GM21367 (cell line): ENCODE data around the gene SMOC2.
"Not testable (repeated sequence)": the region's sequence is repeated elsewhere in the genome, so short reads cannot be mapped to it uniquely, and the experiment has no call there.

Source experiments
- ATAC-seq: cut with Tn5 transposase; IDR thresholded peaks from one replicate; pipeline ENCODE4 v1.9.1; 2021; ENCODE audit not compliant: unreplicated experiment

The SMOC2 gene

GRCh38 chr6:168563656-168564055 is 122.7 kb downstream of the SMOC2 start:
- ATAC-seq = no peak

DNA sequence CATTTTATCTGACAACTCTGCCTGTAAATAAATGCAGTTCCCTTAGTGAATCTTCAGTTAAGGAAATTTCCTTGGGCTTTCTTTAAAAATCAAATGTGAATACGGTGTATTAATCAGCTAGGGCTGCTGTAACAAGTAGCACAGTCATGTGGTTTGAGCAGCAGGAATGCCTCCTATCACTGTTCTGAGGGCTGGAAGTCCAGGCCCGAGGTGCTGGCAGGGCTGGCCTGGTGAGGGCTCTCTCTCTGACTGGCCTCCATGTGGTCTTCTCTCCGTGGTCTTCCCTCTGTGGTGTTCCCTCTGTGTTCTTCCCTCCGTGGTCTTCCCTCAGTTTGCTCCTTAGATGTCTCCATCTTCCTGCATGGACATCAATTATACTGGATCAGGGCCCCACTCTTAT is 124.1 kb downstream of the SMOC2 start:
- ATAC-seq = no peak

DNA sequence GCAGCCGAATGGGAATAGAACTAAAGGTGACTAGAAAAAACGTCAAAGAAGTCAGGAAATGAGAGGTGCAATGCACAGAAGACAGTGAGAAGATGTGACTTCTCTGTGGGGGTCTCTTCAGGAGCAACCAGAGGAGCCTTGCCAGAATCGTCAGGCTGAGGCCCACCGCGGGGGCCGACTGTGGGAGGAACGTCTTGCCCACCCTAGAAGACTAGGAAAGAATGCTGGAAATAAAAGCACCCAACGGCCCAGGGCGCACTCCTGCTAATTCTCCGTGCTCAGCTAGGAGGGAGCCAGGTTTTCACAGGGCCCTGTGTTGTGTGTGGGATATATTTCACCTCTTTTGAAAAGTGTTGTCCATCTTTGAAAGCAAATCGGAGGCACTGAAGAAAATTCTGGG is 129.2 kb downstream of the SMOC2 start:
- ATAC-seq = no peak

DNA sequence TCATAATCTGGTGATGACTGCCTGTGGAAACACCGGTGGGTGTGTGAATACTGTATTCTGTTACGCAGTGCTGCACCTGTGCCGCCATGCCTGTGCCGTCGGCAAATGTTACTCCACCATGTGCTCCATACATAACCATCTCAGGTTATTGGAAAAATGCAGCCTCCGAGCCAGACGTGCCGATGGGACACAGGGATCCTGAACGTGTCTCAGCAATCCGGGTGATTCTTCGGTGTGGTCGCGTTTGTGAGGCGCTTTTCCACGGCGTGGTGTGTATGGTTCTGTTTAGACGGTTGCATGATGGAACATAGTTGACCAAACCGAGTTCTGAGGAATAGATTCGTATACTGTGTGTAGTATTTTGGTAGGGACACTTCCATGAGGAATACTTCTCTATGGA is 130.3 kb downstream of the SMOC2 start:
- no peak for ATAC-seq

- ATAC-seq = not testable (repeated sequence)
These were observed 132.4 kb downstream of the SMOC2 start for GRCh38 chr6:168573276-168573835.

DNA sequence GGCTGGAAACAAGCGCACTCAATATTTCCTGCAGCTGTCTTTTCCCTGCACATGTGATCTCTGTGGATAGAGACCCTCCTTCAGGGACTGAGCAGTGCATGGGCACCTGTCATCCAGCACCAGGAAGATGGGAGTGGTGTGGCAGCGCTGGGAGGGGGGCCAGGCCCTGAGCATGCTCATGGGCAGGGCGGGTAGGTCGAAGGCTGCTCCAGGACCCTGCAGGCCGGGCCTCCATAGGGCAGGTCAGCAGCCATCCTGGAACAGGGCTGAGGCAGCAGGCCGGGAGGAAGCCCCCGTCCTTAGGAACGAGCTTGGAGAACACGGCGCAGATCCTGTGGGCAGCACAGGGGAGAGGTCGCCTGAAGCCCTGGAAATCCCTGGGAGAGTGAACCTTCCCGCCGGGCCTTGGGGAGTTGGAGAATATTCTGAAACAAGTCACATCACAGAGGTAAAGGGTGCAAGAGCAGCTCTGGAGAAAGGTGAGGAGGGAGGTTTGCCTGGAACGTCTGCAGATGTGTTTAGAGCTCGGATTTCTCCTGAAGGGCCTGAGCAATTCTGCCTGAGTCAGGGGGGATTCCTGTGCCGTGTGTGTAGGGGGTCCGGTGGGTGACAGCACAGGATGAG is 133.2 kb downstream of the SMOC2 start:
- no peak for ATAC-seq

DNA sequence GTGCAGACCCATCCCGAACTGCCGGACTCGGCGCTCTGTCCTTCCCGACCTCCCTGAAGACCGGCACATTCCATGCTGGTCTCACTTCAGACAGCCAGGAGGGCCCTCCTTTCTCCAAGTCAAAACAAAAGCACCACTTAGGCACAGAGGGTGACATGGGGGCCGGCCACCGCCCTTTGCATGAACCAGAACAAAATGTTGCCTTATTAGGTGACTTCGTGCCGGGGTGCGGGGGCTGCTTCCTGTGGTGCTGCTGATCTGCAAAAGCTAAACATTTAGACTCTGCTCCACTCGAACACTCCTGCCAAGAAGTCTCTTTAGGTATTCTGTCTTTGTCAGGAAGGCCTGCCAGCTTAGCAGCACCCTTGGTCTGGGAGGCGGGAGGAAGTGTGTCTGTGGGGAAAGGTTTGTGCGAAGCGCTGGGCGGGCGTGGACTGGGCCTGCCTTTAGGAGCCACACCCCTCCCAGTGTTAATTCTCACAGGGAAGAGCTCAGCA is 133.8 kb downstream of the SMOC2 start:
- no peak for ATAC-seq

- ATAC-seq = no peak
These were observed 134.5 kb downstream of the SMOC2 start for GRCh38 chr6:168575346-168576098.

GRCh38 chr6:168576388-168576787 is 135.4 kb downstream of the SMOC2 start:
- ATAC-seq = no peak

DNA sequence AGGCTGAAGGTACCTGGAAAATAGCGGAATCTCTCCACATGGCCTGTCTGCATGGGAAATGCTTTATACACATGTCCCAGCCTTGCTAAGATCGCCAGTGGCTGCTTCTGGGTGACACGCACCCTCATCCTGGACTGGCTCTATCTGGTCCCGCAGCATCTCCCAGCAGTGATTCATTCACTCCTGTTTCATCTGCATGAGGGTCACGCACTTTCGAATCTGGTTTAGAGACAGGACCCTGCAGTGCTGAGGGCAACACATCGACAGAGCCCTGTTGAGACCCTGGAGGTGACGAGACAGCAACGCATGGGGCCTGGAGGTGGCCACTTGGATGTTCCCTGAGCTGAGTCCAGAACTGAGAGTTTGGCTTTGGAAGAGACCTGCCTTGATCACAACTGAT is 136.5 kb downstream of the SMOC2 start:
- ATAC-seq = no peak

- ATAC-seq = no peak
These were observed 137.1 kb downstream of the SMOC2 start for GRCh38 chr6:168578036-168578435.

- ATAC-seq = no peak
These were observed 140.3 kb downstream of the SMOC2 start for GRCh38 chr6:168581236-168581635.

DNA sequence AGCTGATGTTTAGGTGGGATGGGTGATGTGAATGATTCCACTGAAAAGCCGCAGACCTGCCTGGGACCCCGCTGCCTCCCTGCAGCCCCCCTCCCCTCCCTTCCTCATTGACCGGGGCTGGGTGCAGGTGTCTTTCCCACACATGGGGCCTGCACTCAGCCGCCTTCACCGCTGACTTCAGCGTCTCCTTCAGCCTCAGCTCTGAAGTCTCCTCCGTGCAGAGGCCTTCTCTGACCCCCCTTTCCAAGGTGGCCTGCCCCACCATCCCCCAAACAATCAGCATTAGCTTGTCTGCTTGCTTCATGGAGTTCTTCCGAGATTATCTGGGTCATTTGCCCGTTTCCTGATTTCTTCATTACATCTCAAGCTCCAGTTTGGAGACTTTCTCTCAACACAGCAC is 140.7 kb downstream of the SMOC2 start:
- no peak for ATAC-seq

DNA sequence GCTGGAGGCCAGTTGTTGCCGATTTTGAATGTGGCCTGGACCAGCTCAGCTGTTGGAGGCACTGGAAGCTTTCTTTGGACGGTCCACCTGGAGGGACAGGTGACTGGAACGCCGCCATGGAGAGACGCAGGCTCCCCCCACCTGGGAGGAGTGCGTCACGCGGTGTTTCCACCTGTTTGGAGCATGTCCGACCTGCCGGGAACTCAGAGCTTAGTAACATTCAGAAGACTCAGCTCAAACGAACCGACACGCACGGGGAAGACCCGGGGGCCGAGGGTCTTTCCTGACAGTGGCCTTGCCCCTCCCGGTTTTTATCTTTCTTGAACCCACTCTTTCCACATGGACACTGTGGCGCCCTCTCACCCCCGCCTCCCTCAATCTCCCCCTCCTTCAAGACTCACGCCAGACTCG is 141.6 kb downstream of the SMOC2 start:
- no peak for ATAC-seq

GRCh38 chr6:168583126-168583525 is 142.1 kb downstream of the SMOC2 start:
- ATAC-seq = no peak

DNA sequence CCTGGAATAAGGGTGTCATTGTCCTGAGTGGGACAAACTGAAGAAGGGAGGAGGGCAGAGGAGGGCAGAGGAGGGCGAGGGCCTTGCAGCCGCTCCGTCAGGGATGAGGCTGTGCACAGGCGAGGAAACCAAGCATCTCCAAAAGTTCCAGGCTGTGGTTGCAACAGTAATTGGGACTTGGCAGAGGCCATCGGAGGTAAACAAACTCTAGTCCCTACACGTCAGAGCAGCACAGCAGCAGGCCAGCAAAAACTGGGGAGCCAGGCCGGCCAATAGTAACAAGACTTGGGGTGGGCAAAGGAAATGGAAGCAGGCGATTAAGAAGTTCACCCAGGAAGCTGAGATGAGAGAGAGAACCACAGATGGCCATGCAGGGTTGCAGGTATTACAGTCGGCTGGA is 142.8 kb downstream of the SMOC2 start:
- ATAC-seq = no peak

GRCh38 chr6:168584249-168584648 is 143.3 kb downstream of the SMOC2 start:
- no peak for ATAC-seq

DNA sequence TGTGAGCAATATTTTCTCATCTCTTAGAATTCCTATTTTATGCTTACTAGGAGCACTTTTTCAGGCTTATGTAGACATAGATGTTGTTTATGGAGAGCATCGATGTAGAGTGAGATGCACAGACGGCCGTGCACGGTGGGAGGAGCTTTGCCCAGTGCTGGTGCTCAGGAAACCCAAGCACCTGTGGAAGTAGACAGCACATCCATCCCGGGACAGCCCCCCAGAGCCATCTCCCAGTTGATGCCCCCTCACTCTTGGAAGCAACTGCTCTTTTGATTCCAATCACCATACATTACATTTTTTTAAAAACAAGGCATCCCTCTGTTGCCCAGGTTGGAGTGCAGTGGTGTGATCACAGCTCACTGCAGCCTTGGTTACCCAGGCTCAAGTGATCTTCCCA is 143.7 kb downstream of the SMOC2 start:
- ATAC-seq = no peak

DNA sequence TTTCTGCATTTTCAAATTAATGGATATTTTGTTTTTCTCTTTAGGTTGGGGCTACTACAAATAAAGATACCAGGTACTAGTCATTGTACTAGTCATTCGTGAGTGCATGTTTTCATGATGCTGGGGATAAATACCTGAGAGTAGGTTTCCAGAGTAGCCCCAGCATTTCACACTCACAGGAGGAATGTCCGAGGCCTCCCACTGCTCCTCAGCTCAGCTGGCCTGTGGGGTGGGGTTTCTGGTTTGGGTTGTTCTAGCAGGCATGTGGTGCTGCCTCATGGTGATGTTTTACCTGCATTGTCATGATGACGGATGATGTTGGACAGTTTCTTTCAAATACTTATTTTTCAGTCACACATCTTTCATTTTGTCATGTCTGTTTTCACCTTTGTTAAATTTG is 144.5 kb downstream of the SMOC2 start:
- ATAC-seq = no peak

DNA sequence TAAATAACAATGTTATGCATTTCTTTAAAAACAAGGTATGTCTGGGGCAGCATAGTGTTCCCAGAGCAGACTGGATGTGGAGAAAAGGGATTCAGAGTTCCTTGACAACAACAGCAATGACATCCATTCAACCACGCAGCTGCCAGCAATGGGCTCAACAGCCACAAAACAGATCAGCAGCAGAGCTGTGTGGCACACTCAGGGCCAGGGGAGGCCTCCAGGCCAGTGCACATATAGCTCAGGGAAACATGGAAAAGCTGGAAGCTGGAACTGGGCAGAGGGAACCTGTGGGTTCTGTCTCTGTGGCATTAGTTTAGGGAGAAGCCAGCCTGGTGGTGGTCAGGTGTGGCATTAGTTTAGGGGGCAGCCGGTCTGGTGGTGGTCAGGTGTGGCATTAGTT is 148.3 kb downstream of the SMOC2 start:
- no peak for ATAC-seq

DNA sequence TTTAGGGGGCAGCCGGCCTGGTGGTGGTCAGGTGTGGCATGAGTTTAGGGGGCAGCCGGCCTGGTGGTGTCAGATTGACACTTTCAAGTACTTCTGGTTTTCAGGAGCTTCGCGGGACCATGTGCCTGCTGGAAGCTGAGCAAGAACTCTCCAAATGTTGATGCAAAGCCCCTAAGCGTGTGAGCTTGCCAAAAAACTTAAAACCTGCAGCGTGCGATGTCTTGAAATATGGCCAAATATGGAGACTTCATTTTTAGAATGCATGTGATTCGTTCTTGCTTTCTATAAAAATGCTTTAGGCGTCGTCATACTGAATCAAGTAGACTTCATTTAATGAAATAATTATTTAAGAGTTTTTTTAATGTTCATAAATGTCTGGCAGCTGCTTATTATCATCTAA is 149.4 kb downstream of the SMOC2 start:
- ATAC-seq = no peak

GRCh38 chr6:168596344-168596743 is 155.4 kb downstream of the SMOC2 start:
- no peak for ATAC-seq
